Endothelial cell of umbilical vein (primary cell): Measurements from ENCODE around the gene B3GAT2. TPM values are rescaled to one million over a fixed set of nuclear protein-coding genes. Genes with fewer than 3 reads are reported as not detected.

Source experiments
- BruUV-seq: library from RNA; stranded (reverse); fragments of 400-500 nt; replicated peaks from 2 replicates; lab custom pipeline; 2021; lab: Mats Ljungman, UMichigan
- CTCF ChIA-PET: fragments of 300-600, 350-600 bp; sonication (Branson Sonifier 250); formaldehyde crosslinking; loops from one replicate; lab custom pipeline; 2021; ENCODE audit warnings: antibody characterized with exemption, inconsistent platforms; lab: Charles Lee
- POLR2A ChIA-PET: fragments of 300-600, 350-600 bp; sonication (Branson Sonifier 250); formaldehyde crosslinking; loops from one replicate; lab custom pipeline; 2021; ENCODE audit warnings: antibody characterized with exemption, inconsistent platforms; lab: Charles Lee
- DNase-seq: peaks from one replicate; pipeline ENCODE4 v3.0.0-alpha.2; 2011; ENCODE audit warnings: low read depth, low spot score
- FAIRE-seq: peaks from 2 replicates; lab custom pipeline; 2011; peaks lifted over from hg19 to GRCh38; lab: Jason Lieb, UNC
- H2AFZ ChIP-seq: 2 replicates; pipeline ENCODE4 v1.6.0; 2012; ENCODE audit warnings: low read depth, low read length, control low read depth, inconsistent platforms
- H3K27ac ChIP-seq: 2 replicates; pipeline ENCODE4 v1.5.1; 2011; ENCODE audit warnings: low read depth, mild to moderate bottlenecking, control low read depth, low read length, moderate library complexity; ENCODE audit not compliant: insufficient read depth
- H3K27me3 ChIP-seq, 2 experiments: 2 replicates each; pipeline versions ENCODE4 v1.6.0 to v1.6.1; 2011; ENCODE audit warnings: low read length in 2 of 2, mixed read lengths in 1 of 2; ENCODE audit not compliant: control insufficient read depth in 2 of 2, insufficient read depth in 2 of 2
- H3K36me3 ChIP-seq, 2 experiments: 2 replicates in 1 of 2; 3 replicates in 1 of 2; pipeline ENCODE4 v1.5.1; 2011; ENCODE audit warnings: low read length in 2 of 2, mild to moderate bottlenecking in 1 of 2, moderate library complexity in 1 of 2; ENCODE audit not compliant: control insufficient read depth in 2 of 2, insufficient read depth in 2 of 2; ENCODE audit errors: extremely low read depth in 1 of 2
- H3K4me1 ChIP-seq: 3 replicates; pipeline ENCODE4 v1.5.1; 2011; ENCODE audit warnings: mild to moderate bottlenecking, low read length; ENCODE audit not compliant: control insufficient read depth, insufficient read depth; ENCODE audit errors: extremely low read depth
- H3K4me2 ChIP-seq: 2 replicates; pipeline ENCODE4 v1.6.1; 2011; ENCODE audit warnings: low read length, control low read depth, mixed read lengths; ENCODE audit not compliant: insufficient read depth
- H3K4me3 ChIP-seq, 3 experiments: fragments of 200-600 bp in 1 of 3; sonication (generic), shearing (Covaris generic) in 1 of 3; replicated peaks in 1 of 3; 2 replicates each; pipeline ENCODE4 v1.5.1; 2011 to 2016; ENCODE audit warnings: control low read depth in 3 of 3, low read length in 3 of 3, mild to moderate bottlenecking in 2 of 3, inconsistent platforms in 1 of 3, low read depth in 1 of 3, moderate library complexity in 1 of 3; ENCODE audit not compliant: insufficient read depth in 1 of 3
- H3K79me2 ChIP-seq: 2 replicates; pipeline ENCODE4 v1.6.0; 2012; ENCODE audit warnings: low read length, inconsistent platforms; ENCODE audit not compliant: control insufficient read depth, insufficient read depth
- H3K9ac ChIP-seq: replicated peaks from 2 replicates; pipeline ENCODE3; 2011; ENCODE audit warnings: low read length, control low read depth; ENCODE audit not compliant: insufficient read depth; ENCODE audit errors: extremely low read depth
- H3K9me1 ChIP-seq: replicated peaks from 3 replicates; pipeline ENCODE4 v1.6.0; 2011; ENCODE audit warnings: mild to moderate bottlenecking, low read length; ENCODE audit not compliant: control insufficient read depth, insufficient read depth; ENCODE audit errors: extremely low read depth
- H3K9me3 ChIP-seq: replicated peaks from 2 replicates; pipeline ENCODE4 v1.5.1; 2012; ENCODE audit warnings: low read length, inconsistent platforms; ENCODE audit not compliant: control insufficient read depth, insufficient read depth
- H4K20me1 ChIP-seq: replicated peaks from 2 replicates; pipeline ENCODE3; 2011; ENCODE audit warnings: mild to moderate bottlenecking, low read length; ENCODE audit not compliant: control insufficient read depth, insufficient read depth; ENCODE audit errors: extremely low read depth
- CTCF ChIP-seq, 2 donors: IDR thresholded peaks; 1 replicate in 1 of 2; 2 replicates in 1 of 2; pipeline ENCODE4 v1.5.1; 2011; ENCODE audit warnings: low read length in 2 of 2, mild to moderate bottlenecking in 2 of 2, moderate library complexity in 2 of 2, control low read depth in 1 of 2, inconsistent platforms in 1 of 2, low read depth in 1 of 2; ENCODE audit not compliant: insufficient read depth in 1 of 2; ENCODE audit errors: extremely low read depth in 1 of 2
- EZH2 ChIP-seq: IDR thresholded peaks from 2 replicates; pipeline ENCODE4 v1.6.1; 2012; ENCODE audit warnings: borderline replicate concordance, low read depth, mild to moderate bottlenecking, moderate library complexity, low read length, inconsistent platforms; ENCODE audit not compliant: severe bottlenecking
- FOS ChIP-seq: IDR thresholded peaks from 2 replicates; pipeline ENCODE4 v1.6.1; 2011; ENCODE audit warnings: mild to moderate bottlenecking, low read length, moderate library complexity, borderline replicate concordance; ENCODE audit not compliant: insufficient read depth
- GATA2 ChIP-seq: IDR thresholded peaks from 2 replicates; pipeline ENCODE4 v1.7.0; 2011; ENCODE audit warnings: low read depth, mild to moderate bottlenecking, moderate library complexity, mixed read lengths, low read length; ENCODE audit not compliant: insufficient read length, insufficient read depth
- JUN ChIP-seq: IDR thresholded peaks from 2 replicates; pipeline ENCODE4 v1.6.1; 2011; ENCODE audit warnings: borderline replicate concordance, low read depth; ENCODE audit not compliant: insufficient read length, insufficient read depth
- MAX ChIP-seq: IDR thresholded peaks from 2 replicates; pipeline ENCODE4 v1.6.1; 2011; ENCODE audit not compliant: insufficient read depth, insufficient read length
- MYC ChIP-seq: IDR thresholded peaks from one replicate; pipeline ENCODE4 v1.6.1; 2011; ENCODE audit warnings: mild to moderate bottlenecking, low read depth, low read length
- POLR2A ChIP-seq: IDR thresholded peaks from 2 replicates; pipeline ENCODE4 v1.6.1; 2012; ENCODE audit warnings: low read depth, mild to moderate bottlenecking, control low read depth, low read length
- POLR2AphosphoS5 ChIP-seq: IDR thresholded peaks from 2 replicates; pipeline ENCODE4 v1.6.1; 2012; ENCODE audit warnings: low read depth, mild to moderate bottlenecking, control low read depth, low read length, moderate library complexity; ENCODE audit not compliant: insufficient read depth
- dilution Hi-C: fragments of 300-500 bp; cut with MboI; formaldehyde crosslinking; loops from one replicate; pipeline ENCODE4 v1.15.0; 2019; ENCODE audit warnings: low sequenced_read_pairs; ENCODE audit not compliant: extremely low pct_ligation_motif_present
- intact Hi-C: fragments of 100-400 bp; cut with micrococcal nuclease; formaldehyde crosslinking; loops from one replicate; pipeline ENCODE4 v1.10.0; 2022
- polyA plus RNA-seq, 4 experiments: library from polyadenylated mRNA; depleted of rRNA in 3 of 4; stranded (reverse) in 3 of 4; unstranded in 1 of 4; fragments of >200 nt; gene quantifications; 2 replicates each; pipeline versions ENCODE4 v1.2.1 to v1.2.3, GENCODE V29; 2011 to 2012; ENCODE audit warnings: missing spikeins in 1 of 4
- total RNA-seq: library from RNA; stranded (reverse); gene quantifications from 2 replicates; pipeline ENCODE4 v1.2.3, GENCODE V29; 2021

Gene B3GAT2
- total and polyA plus RNA-seq, 2 donors (not counting 3 experiments of a cell fraction or from before 2014, with no cell fraction given): not detected

- no peaks in the 10 kb centered on the region for H3K36me3 ChIP-seq
- no peak overlapping the region for H2AFZ ChIP-seq
- H3K9me1 ChIP-seq: no peaks in the 10 kb centered on the region
- dilution Hi-C loops (no loop called here), intact Hi-C loops (no loop called here)
- FAIRE-seq (no peak), DNase-seq (no peak)
- no peaks in the 10 kb centered on the region for H3K4me1 ChIP-seq
- H4K20me1 ChIP-seq: no peaks in the 10 kb centered on the region
- no peaks in the 10 kb centered on the region for H3K9me3 ChIP-seq
- no TSS peak for BruUV-seq
- POLR2A ChIA-PET: no interaction called here
- H3K27me3 ChIP-seq: no peaks in the 10 kb centered on the region
- H3K79me2 ChIP-seq: no peaks in the 10 kb centered on the region
- CTCF ChIA-PET: no interaction called here
- H3K4me3 ChIP-seq: no peak overlapping the region
- no peak overlapping the region for H3K9ac ChIP-seq
- no peak for TF ChIP-seq POLR2A
- no peak for TF ChIP-seq MAX
- TF ChIP-seq POLR2AphosphoS5: no peak
- no peak for TF ChIP-seq JUN
- TF ChIP-seq MYC: no peak
- no peak for TF ChIP-seq GATA2
- TF ChIP-seq CTCF (IDR thresholded peaks at IDR 0.05; ENCODE audit: extremely low read depth in 1 of 2, insufficient read depth in 1 of 2, low read depth in 1 of 2, low read length in 2 of 2): no peak
- TF ChIP-seq EZH2: no peak
- no peak for TF ChIP-seq FOS
- H3K27ac ChIP-seq: no peak overlapping the region
- no peak overlapping the region for H3K4me2 ChIP-seq
These were observed 25.9 kb upstream of the B3GAT2 start for GRCh38 chr6:70982747-70983146.
